GM13977 (cell line): ENCODE measurements around the gene ARID1B.
A peak's percentile ranks its signal among the peaks of the same experiment; 100 is the strongest.
"Not testable (repeated sequence)": the region's sequence is repeated elsewhere in the genome, so short reads cannot be mapped to it uniquely, and the experiment has no call there.

ENCODE experiments used
- DNase-seq: peaks from one replicate; pipeline ENCODE4 v3.0.0; 2012; ENCODE audit warnings: low spot score
- CTCF ChIP-seq: IDR thresholded peaks from 2 replicates; pipeline ENCODE4 v1.5.1; 2012; ENCODE audit warnings: mild to moderate bottlenecking, control low read depth; ENCODE audit not compliant: insufficient read depth; ENCODE audit errors: extremely low read depth, missing control alignments
- in situ Hi-C: fragments of 300-500 bp; cut with MboI; formaldehyde crosslinking; loops from one replicate; pipeline ENCODE4 v1.12.0; 2022; ENCODE audit warnings: low sequenced_read_pairs, low pct_unique_long_range_greater_than_20kb, mixed read lengths, inconsistent platforms; ENCODE audit not compliant: unreplicated experiment

Gene ARID1B

GRCh38 chr6:156938143-156938542 lies 161.0 kb downstream of the ARID1B start:
- no peak for DNase-seq
- TF ChIP-seq CTCF = no peak
- in situ Hi-C loops = no loop called here

GRCh38 chr6:156940221-156940620 lies 163.0 kb downstream of the ARID1B start:
- in situ Hi-C loops = no loop called here
- no peak for TF ChIP-seq CTCF
- no peak for DNase-seq

GRCh38 chr6:156942266-156942665 lies 165.1 kb downstream of the ARID1B start:
- DNase-seq = no peak
- peak; percentile 21 for TF ChIP-seq CTCF
- in situ Hi-C loops = no loop called here

- in situ Hi-C loops = no loop called here
- TF ChIP-seq CTCF = no peak
- no peak for DNase-seq
Observed at GRCh38 chr6:156943166-156943565, 166.0 kb downstream of the ARID1B start.

- in situ Hi-C loops = no loop called here
- no peak for TF ChIP-seq CTCF
- DNase-seq = no peak
Observed at GRCh38 chr6:156943816-156944215, 166.6 kb downstream of the ARID1B start.

- TF ChIP-seq CTCF = no peak
- DNase-seq = no peak
- in situ Hi-C loops = no loop called here
Observed at GRCh38 chr6:156944412-156944811, 167.2 kb downstream of the ARID1B start.

GRCh38 chr6:156945789-156946172 lies 168.6 kb downstream of the ARID1B start:
- DNase-seq, in situ Hi-C loops: not testable (repeated sequence)
